ENCODE results near the gene SLC22A16. TPM values are rescaled to one million over a fixed set of nuclear protein-coding genes. Genes with fewer than 3 reads are reported as not detected.

Gene SLC22A16
- total and polyA plus RNA-seq, 2 donors (not counting 1 experiment from before 2014, with no cell fraction given), result not detected

DNA sequence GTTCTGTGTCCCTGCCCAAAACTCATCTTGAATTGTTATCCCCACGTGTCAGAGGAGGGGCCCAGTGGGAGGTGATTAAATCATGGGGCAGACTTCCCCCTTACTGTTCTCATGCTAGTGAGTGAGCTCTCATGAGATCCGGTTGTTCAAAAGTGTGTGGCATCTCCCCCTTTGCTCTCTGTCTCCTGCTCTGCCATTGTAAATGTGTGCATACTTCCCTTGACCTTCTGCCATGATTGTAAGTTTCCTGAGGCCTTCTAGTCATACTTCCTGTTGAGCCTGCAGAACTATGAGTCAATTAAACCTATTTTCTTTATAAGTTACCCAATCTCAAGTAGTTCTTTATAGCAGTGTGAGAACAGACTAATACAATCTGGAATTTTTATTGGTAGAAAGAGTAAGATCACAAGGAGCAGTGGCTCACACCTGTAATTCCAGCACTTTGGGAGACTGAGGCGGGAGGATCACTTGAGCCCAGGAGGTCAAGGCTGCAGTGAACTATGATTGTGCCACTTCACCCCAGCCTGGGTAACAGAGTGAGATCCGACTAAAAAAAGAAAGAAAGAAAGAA is 47.1 kb upstream of the SLC22A16 start:
- H3K27ac ChIP-seq (ENCODE audit: low read length in 2 of 2), result no peak overlapping the region
- POLR2A ChIA-PET, result no interaction called here
- H3K4me1 Mint-ChIP-seq, result no peaks in the 10 kb centered on the region

DNA sequence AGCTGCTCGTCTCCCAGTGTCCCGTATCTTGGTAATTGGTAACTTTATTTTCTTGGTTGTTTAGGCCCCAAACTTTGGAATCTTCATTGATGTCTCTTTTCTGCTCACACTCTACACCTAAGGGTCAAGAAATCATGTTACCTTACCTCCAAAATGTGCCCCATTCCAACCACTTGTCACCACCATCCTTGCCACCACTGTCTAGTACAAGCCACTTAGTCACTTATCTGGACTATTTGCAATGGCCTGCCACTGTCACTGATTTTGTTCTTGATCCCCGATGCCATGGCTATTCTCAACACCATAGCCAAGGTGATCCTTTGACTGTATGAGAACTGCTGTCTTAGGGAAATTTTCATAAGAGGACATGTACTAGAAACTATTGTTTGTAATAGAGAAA is 46.0 kb upstream of the SLC22A16 start:
- no peaks in the 10 kb centered on the region for H3K4me1 ChIP-seq (ENCODE audit: control insufficient read depth in 2 of 2, insufficient read depth in 2 of 2, low read length in 2 of 2)
- ChIA-PET CTCF (no interaction called here), POLR2A (no interaction called here)
- H3K36me3 ChIP-seq (replicated peaks in 1 of 2; ENCODE audit: control extremely low read depth in 1 of 2, control insufficient read depth in 1 of 2, extremely low read depth in 1 of 2, insufficient read depth in 2 of 2, low read length in 1 of 2), result no peaks in the 10 kb centered on the region
- H3K9ac ChIP-seq (ENCODE audit: low read length), result no peak overlapping the region
- ATAC-seq (ENCODE audit: low read depth) (no peak), DNase-seq (no peak)
- no peak overlapping the region for H3K4me3 Mint-ChIP-seq
- no peaks in the 10 kb centered on the region for H3K79me2 ChIP-seq (ENCODE audit: control insufficient read depth, insufficient read depth, low read length)
- no peaks in the 10 kb centered on the region for H3K27me3 ChIP-seq (replicated peaks in 1 of 4; ENCODE audit: control extremely low read depth in 1 of 4, control insufficient read depth in 3 of 4, insufficient read depth in 4 of 4, low read length in 3 of 4)
- no peaks in the 10 kb centered on the region for H3K9me3 ChIP-seq (ENCODE audit: control extremely low read depth in 1 of 3, control insufficient read depth in 2 of 3, insufficient read depth in 1 of 3, low read length in 2 of 3)
- no peaks in the 10 kb centered on the region for H3K9me3 Mint-ChIP-seq (ENCODE audit: insufficient read depth)
- H3K27ac ChIP-seq (ENCODE audit: low read length in 2 of 2), result no peak overlapping the region
- no peaks in the 10 kb centered on the region for H4K20me1 ChIP-seq (ENCODE audit: control insufficient read depth, insufficient read depth, low read length, poor library complexity, severe bottlenecking)
- H3K27me3 Mint-ChIP-seq, result peaks cover 10% of the 10 kb centered on the region
- intact Hi-C loops (cut with micrococcal nuclease), result no loop called here
- H3K4me2 ChIP-seq (replicated peaks; ENCODE audit: low read depth, low read length, poor library complexity, severe bottlenecking), result no peak overlapping the region
- no peak for TF ChIP-seq EZH2 (IDR thresholded peaks at IDR 0.05; ENCODE audit: borderline replicate concordance, insufficient read depth, low read depth, low read length, poor library complexity, severe bottlenecking)
- TF ChIP-seq, protein P1, sequence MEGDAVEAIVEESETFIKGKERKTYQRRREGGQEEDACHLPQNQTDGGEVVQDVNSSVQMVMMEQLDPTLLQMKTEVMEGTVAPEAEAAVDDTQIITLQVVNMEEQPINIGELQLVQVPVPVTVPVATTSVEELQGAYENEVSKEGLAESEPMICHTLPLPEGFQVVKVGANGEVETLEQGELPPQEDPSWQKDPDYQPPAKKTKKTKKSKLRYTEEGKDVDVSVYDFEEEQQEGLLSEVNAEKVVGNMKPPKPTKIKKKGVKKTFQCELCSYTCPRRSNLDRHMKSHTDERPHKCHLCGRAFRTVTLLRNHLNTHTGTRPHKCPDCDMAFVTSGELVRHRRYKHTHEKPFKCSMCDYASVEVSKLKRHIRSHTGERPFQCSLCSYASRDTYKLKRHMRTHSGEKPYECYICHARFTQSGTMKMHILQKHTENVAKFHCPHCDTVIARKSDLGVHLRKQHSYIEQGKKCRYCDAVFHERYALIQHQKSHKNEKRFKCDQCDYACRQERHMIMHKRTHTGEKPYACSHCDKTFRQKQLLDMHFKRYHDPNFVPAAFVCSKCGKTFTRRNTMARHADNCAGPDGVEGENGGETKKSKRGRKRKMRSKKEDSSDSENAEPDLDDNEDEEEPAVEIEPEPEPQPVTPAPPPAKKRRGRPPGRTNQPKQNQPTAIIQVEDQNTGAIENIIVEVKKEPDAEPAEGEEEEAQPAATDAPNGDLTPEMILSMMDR (IDR thresholded peaks at IDR 0.05), result no peak
- no peak overlapping the region for H3K4me3 ChIP-seq (ENCODE audit: control extremely low read depth in 1 of 5, extremely low read depth in 1 of 5, insufficient read depth in 1 of 5, low read depth in 2 of 5, low read length in 4 of 5)
- no peak overlapping the region for H3K27ac Mint-ChIP-seq
- no CpG with 5 or more reads among the region's 3 CpGs for WGBS (ENCODE audit: insufficient coverage)
- no peaks in the 10 kb centered on the region for H3K4me1 Mint-ChIP-seq
- H2AFZ ChIP-seq (ENCODE audit: insufficient read depth, low read depth, low read length, poor library complexity, severe bottlenecking), result no peak overlapping the region

More for the DNA sequence above, 47.1 kb upstream of the SLC22A16 start:
- no peaks in the 10 kb centered on the region for H4K20me1 ChIP-seq (ENCODE audit: control insufficient read depth, insufficient read depth, low read length, poor library complexity, severe bottlenecking)
- no peak for DNase-seq
- Mint-ChIP-seq H3K27me3 (peaks cover 4% of the 10 kb centered on the region), H3K27ac (no peak overlapping the region), H3K4me3 (no peak overlapping the region), H3K9me3 (ENCODE audit: insufficient read depth) (no peaks in the 10 kb centered on the region)
- H3K4me2 ChIP-seq (replicated peaks; ENCODE audit: low read depth, low read length, poor library complexity, severe bottlenecking), result no peak overlapping the region
- ATAC-seq (ENCODE audit: low read depth), result no peak
- no peaks in the 10 kb centered on the region for H3K4me1 ChIP-seq (ENCODE audit: control insufficient read depth in 2 of 2, insufficient read depth in 2 of 2, low read length in 2 of 2)
- no peak overlapping the region for H3K9ac ChIP-seq (ENCODE audit: low read length)
- no peak for TF ChIP-seq EZH2 (IDR thresholded peaks at IDR 0.05; ENCODE audit: borderline replicate concordance, insufficient read depth, low read depth, low read length, poor library complexity, severe bottlenecking)
- TF ChIP-seq, protein P1 (IDR thresholded peaks at IDR 0.05), result no peak
- H3K4me3 ChIP-seq (ENCODE audit: control extremely low read depth in 1 of 5, extremely low read depth in 1 of 5, insufficient read depth in 1 of 5, low read depth in 2 of 5, low read length in 4 of 5), result no peak overlapping the region
- intact Hi-C loops (cut with micrococcal nuclease), result no loop called here
- H2AFZ ChIP-seq (ENCODE audit: insufficient read depth, low read depth, low read length, poor library complexity, severe bottlenecking), result no peak overlapping the region
- CTCF ChIA-PET, result no interaction called here
- H3K9me3 ChIP-seq (ENCODE audit: control extremely low read depth in 1 of 3, control insufficient read depth in 2 of 3, insufficient read depth in 1 of 3, low read length in 2 of 3), result no peaks in the 10 kb centered on the region
- no peaks in the 10 kb centered on the region for H3K36me3 ChIP-seq (replicated peaks in 1 of 2; ENCODE audit: control extremely low read depth in 1 of 2, control insufficient read depth in 1 of 2, extremely low read depth in 1 of 2, insufficient read depth in 2 of 2, low read length in 1 of 2)
- H3K79me2 ChIP-seq (ENCODE audit: control insufficient read depth, insufficient read depth, low read length), result no peaks in the 10 kb centered on the region
- 100% methylated on average over 1 of the region's 4 CpGs for WGBS (ENCODE audit: insufficient coverage)
- no peaks in the 10 kb centered on the region for H3K27me3 ChIP-seq (replicated peaks in 1 of 4; ENCODE audit: control extremely low read depth in 1 of 4, control insufficient read depth in 3 of 4, insufficient read depth in 4 of 4, low read length in 3 of 4)

Data from B cell (primary cell).